PFSK-1 (cell line): Measurements from ENCODE around the gene TOX2.

Experiments
- POLR2AphosphoS5 ChIP-seq: IDR thresholded peaks from 2 replicates; pipeline ENCODE4 v1.6.1; 2012; ENCODE audit warnings: low read depth, mild to moderate bottlenecking, control low read depth, low read length, moderate library complexity
- SIN3A ChIP-seq: IDR thresholded peaks from 2 replicates; pipeline ENCODE4 v1.6.1; 2012; ENCODE audit warnings: mild to moderate bottlenecking, low read length, moderate library complexity, borderline replicate concordance; ENCODE audit not compliant: insufficient read depth
- TAF1 ChIP-seq: IDR thresholded peaks from 2 replicates; pipeline ENCODE4 v1.6.1; 2012; ENCODE audit warnings: low read length, control low read depth, borderline replicate concordance; ENCODE audit not compliant: insufficient read depth
- TF ChIP-seq, protein P1 (sequence below), 2 experiments: IDR thresholded peaks; 2 replicates each; pipeline versions ENCODE4 v1.6.1 to v1.8.0; 2011 to 2012; ENCODE audit warnings: low read depth in 2 of 2, low read length in 2 of 2, control low read depth in 1 of 2, inconsistent platforms in 1 of 2, mild to moderate bottlenecking in 1 of 2, moderate library complexity in 1 of 2; ENCODE audit not compliant: insufficient read depth in 1 of 2

DNA sequence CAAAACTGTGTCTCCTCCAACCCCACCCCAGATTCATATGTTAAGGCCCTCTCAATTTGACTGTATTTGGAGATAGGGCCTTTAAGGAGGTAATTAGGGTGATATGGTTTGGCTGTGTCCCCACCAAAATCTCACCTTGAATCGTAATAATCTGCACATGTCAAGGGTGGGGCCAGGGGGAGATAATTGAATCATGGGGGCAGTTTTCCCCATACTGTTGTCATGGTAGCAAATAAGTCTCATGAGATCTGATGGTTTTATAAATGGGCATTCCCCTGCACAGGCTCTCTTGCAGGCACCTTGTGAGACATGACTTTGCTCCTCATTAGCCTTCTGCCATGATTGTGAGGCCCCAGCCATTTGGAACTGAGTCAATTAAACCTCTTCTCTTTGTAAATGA is 46.6 kb upstream of the TOX2 start:
- TF ChIP-seq POLR2AphosphoS5: no peak
- no peak for TF ChIP-seq TAF1
- TF ChIP-seq SIN3A: no peak
- TF ChIP-seq, protein P1, sequence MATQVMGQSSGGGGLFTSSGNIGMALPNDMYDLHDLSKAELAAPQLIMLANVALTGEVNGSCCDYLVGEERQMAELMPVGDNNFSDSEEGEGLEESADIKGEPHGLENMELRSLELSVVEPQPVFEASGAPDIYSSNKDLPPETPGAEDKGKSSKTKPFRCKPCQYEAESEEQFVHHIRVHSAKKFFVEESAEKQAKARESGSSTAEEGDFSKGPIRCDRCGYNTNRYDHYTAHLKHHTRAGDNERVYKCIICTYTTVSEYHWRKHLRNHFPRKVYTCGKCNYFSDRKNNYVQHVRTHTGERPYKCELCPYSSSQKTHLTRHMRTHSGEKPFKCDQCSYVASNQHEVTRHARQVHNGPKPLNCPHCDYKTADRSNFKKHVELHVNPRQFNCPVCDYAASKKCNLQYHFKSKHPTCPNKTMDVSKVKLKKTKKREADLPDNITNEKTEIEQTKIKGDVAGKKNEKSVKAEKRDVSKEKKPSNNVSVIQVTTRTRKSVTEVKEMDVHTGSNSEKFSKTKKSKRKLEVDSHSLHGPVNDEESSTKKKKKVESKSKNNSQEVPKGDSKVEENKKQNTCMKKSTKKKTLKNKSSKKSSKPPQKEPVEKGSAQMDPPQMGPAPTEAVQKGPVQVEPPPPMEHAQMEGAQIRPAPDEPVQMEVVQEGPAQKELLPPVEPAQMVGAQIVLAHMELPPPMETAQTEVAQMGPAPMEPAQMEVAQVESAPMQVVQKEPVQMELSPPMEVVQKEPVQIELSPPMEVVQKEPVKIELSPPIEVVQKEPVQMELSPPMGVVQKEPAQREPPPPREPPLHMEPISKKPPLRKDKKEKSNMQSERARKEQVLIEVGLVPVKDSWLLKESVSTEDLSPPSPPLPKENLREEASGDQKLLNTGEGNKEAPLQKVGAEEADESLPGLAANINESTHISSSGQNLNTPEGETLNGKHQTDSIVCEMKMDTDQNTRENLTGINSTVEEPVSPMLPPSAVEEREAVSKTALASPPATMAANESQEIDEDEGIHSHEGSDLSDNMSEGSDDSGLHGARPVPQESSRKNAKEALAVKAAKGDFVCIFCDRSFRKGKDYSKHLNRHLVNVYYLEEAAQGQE (IDR thresholded peaks at IDR 0.05; ENCODE audit: insufficient read depth in 1 of 2, low read depth in 2 of 2, low read length in 2 of 2): no peak
